ENCODE measurements around the gene CAMKV.

- TF ChIP-seq SMC3 (IDR thresholded peaks at IDR 0.05; ENCODE audit: low read depth, low read length) (no peak), POLR2A (IDR thresholded peaks at IDR 0.05; ENCODE audit: low read depth, low read length) (no peak), USF2 (IDR thresholded peaks at IDR 0.05; ENCODE audit: low read depth, low read length) (no peak), RAD21 (IDR thresholded peaks at IDR 0.05; ENCODE audit: low read length) (no peak), RCOR1 (IDR thresholded peaks at IDR 0.05; ENCODE audit: insufficient replicate concordance, low read length) (no peak), MAFK (IDR thresholded peaks at IDR 0.05; ENCODE audit: low read depth, low read length) (no peak), RFX5 (IDR thresholded peaks at IDR 0.05; ENCODE audit: low read depth, low read length) (no peak), NFE2L2 (IDR thresholded peaks at IDR 0.05; ENCODE audit: low read depth, low read length) (no peak), BHLHE40 (IDR thresholded peaks at IDR 0.05; ENCODE audit: low read depth, low read length) (no peak), CHD1 (IDR thresholded peaks at IDR 0.05; ENCODE audit: low read depth, low read length) (no peak), CEBPB (IDR thresholded peaks at IDR 0.05; ENCODE audit: low read depth, low read length) (no peak)
- TF ChIP-seq, protein P1, sequence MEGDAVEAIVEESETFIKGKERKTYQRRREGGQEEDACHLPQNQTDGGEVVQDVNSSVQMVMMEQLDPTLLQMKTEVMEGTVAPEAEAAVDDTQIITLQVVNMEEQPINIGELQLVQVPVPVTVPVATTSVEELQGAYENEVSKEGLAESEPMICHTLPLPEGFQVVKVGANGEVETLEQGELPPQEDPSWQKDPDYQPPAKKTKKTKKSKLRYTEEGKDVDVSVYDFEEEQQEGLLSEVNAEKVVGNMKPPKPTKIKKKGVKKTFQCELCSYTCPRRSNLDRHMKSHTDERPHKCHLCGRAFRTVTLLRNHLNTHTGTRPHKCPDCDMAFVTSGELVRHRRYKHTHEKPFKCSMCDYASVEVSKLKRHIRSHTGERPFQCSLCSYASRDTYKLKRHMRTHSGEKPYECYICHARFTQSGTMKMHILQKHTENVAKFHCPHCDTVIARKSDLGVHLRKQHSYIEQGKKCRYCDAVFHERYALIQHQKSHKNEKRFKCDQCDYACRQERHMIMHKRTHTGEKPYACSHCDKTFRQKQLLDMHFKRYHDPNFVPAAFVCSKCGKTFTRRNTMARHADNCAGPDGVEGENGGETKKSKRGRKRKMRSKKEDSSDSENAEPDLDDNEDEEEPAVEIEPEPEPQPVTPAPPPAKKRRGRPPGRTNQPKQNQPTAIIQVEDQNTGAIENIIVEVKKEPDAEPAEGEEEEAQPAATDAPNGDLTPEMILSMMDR (conservative IDR thresholded peaks at IDR 0.05; ENCODE audit: low read depth, low read length): no peak
- TF ChIP-seq, protein P2, sequence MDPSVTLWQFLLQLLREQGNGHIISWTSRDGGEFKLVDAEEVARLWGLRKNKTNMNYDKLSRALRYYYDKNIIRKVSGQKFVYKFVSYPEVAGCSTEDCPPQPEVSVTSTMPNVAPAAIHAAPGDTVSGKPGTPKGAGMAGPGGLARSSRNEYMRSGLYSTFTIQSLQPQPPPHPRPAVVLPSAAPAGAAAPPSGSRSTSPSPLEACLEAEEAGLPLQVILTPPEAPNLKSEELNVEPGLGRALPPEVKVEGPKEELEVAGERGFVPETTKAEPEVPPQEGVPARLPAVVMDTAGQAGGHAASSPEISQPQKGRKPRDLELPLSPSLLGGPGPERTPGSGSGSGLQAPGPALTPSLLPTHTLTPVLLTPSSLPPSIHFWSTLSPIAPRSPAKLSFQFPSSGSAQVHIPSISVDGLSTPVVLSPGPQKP (IDR thresholded peaks at IDR 0.05; ENCODE audit: borderline replicate concordance, low read depth, low read length): no peak
Observed at GRCh38 chr3:49901366-49902339, 31.9 kb upstream of the CAMKV start.
